ENCODE results near the gene SMOC2. TPM values are rescaled to one million over a fixed set of nuclear protein-coding genes. Genes with fewer than 3 reads are reported as not detected.

The SMOC2 gene
- total and polyA plus RNA-seq, 2 donors (not counting 1 experiment from before 2014, with no cell fraction given): 0.37 TPM; not detected in 1

DNA sequence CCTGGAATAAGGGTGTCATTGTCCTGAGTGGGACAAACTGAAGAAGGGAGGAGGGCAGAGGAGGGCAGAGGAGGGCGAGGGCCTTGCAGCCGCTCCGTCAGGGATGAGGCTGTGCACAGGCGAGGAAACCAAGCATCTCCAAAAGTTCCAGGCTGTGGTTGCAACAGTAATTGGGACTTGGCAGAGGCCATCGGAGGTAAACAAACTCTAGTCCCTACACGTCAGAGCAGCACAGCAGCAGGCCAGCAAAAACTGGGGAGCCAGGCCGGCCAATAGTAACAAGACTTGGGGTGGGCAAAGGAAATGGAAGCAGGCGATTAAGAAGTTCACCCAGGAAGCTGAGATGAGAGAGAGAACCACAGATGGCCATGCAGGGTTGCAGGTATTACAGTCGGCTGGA is 142.8 kb downstream of the SMOC2 start:
- TF ChIP-seq EZH2 (IDR thresholded peaks at IDR 0.05; ENCODE audit: borderline replicate concordance, insufficient read depth, low read depth, low read length, poor library complexity, severe bottlenecking): no peak
- TF ChIP-seq, protein P1, sequence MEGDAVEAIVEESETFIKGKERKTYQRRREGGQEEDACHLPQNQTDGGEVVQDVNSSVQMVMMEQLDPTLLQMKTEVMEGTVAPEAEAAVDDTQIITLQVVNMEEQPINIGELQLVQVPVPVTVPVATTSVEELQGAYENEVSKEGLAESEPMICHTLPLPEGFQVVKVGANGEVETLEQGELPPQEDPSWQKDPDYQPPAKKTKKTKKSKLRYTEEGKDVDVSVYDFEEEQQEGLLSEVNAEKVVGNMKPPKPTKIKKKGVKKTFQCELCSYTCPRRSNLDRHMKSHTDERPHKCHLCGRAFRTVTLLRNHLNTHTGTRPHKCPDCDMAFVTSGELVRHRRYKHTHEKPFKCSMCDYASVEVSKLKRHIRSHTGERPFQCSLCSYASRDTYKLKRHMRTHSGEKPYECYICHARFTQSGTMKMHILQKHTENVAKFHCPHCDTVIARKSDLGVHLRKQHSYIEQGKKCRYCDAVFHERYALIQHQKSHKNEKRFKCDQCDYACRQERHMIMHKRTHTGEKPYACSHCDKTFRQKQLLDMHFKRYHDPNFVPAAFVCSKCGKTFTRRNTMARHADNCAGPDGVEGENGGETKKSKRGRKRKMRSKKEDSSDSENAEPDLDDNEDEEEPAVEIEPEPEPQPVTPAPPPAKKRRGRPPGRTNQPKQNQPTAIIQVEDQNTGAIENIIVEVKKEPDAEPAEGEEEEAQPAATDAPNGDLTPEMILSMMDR (IDR thresholded peaks at IDR 0.05): no peak
- no peaks in the 10 kb centered on the region for H3K4me1 Mint-ChIP-seq

DNA sequence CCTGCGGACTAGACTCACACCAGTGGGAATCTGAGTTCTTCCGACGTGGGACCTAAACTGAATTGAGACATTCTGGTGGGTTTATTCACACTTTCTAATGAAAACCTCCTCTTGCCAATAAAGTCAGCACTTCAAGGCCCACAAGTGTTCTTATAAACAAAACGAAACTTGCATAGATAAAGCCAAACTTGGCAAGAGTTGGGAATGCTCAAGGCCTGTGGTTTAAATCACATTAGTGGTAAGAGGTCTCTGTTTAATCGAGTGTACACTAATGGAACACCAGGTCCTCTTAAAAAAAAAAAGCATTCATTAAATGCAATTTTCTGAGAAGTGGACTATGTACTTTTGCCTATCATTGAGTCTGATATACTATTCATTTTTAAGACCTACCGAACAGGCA is 143.3 kb downstream of the SMOC2 start:
- no peaks in the 10 kb centered on the region for H3K27me3 ChIP-seq (replicated peaks in 1 of 4; ENCODE audit: control extremely low read depth in 1 of 4, control insufficient read depth in 3 of 4, insufficient read depth in 4 of 4, low read length in 3 of 4)
- H3K4me2 ChIP-seq (replicated peaks; ENCODE audit: low read depth, low read length, poor library complexity, severe bottlenecking): no peak overlapping the region
- no peaks in the 10 kb centered on the region for H3K27me3 Mint-ChIP-seq
- no peak overlapping the region for H3K27ac Mint-ChIP-seq
- no peaks in the 10 kb centered on the region for H3K4me1 Mint-ChIP-seq
- no peaks in the 10 kb centered on the region for H3K36me3 ChIP-seq (replicated peaks in 1 of 2; ENCODE audit: control extremely low read depth in 1 of 2, control insufficient read depth in 1 of 2, extremely low read depth in 1 of 2, insufficient read depth in 2 of 2, low read length in 1 of 2)
- no peaks in the 10 kb centered on the region for H3K9me3 Mint-ChIP-seq (ENCODE audit: insufficient read depth)
- no peak overlapping the region for H3K4me3 ChIP-seq (ENCODE audit: control extremely low read depth in 1 of 5, extremely low read depth in 1 of 5, insufficient read depth in 1 of 5, low read depth in 2 of 5, low read length in 4 of 5)
- H3K79me2 ChIP-seq (ENCODE audit: control insufficient read depth, insufficient read depth, low read length): no peaks in the 10 kb centered on the region
- DNase-seq: no peak
- H3K9ac ChIP-seq (ENCODE audit: low read length): no peak overlapping the region
- peaks cover 0 to 8% (median 0%) of the 10 kb centered on the region in 3 donors for H3K9me3 ChIP-seq (ENCODE audit: control extremely low read depth in 1 of 3, control insufficient read depth in 2 of 3, insufficient read depth in 1 of 3, low read length in 2 of 3)
- no peak for ATAC-seq (ENCODE audit: low read depth)
- H4K20me1 ChIP-seq (ENCODE audit: control insufficient read depth, insufficient read depth, low read length, poor library complexity, severe bottlenecking): no peaks in the 10 kb centered on the region
- CTCF ChIA-PET: no interaction called here
- H3K4me1 ChIP-seq (ENCODE audit: control insufficient read depth in 2 of 2, insufficient read depth in 2 of 2, low read length in 2 of 2): no peaks in the 10 kb centered on the region
- WGBS (ENCODE audit: insufficient coverage): no CpG with 5 or more reads among the region's 6 CpGs
- no peak overlapping the region for H3K27ac ChIP-seq (ENCODE audit: low read length in 2 of 2)
- no peak overlapping the region for H3K4me3 Mint-ChIP-seq
- TF ChIP-seq, protein P1 (IDR thresholded peaks at IDR 0.05): no peak
- TF ChIP-seq EZH2 (IDR thresholded peaks at IDR 0.05; ENCODE audit: borderline replicate concordance, insufficient read depth, low read depth, low read length, poor library complexity, severe bottlenecking): no peak
- intact Hi-C loops (cut with micrococcal nuclease): no loop called here
- POLR2A ChIA-PET: no interaction called here
- H2AFZ ChIP-seq (ENCODE audit: insufficient read depth, low read depth, low read length, poor library complexity, severe bottlenecking): no peak overlapping the region

More for the DNA sequence above, 142.8 kb downstream of the SMOC2 start:
- ATAC-seq (ENCODE audit: low read depth): no peak
- Histone ChIP-seq H3K9ac (ENCODE audit: low read length) (no peak overlapping the region), H3K4me1 (ENCODE audit: control insufficient read depth in 2 of 2, insufficient read depth in 2 of 2, low read length in 2 of 2) (no peaks in the 10 kb centered on the region), H3K4me3 (ENCODE audit: control extremely low read depth in 1 of 5, extremely low read depth in 1 of 5, insufficient read depth in 1 of 5, low read depth in 2 of 5, low read length in 4 of 5) (no peak overlapping the region), H3K27me3 (replicated peaks in 1 of 4; ENCODE audit: control extremely low read depth in 1 of 4, control insufficient read depth in 3 of 4, insufficient read depth in 4 of 4, low read length in 3 of 4) (no peaks in the 10 kb centered on the region), H3K79me2 (ENCODE audit: control insufficient read depth, insufficient read depth, low read length) (no peaks in the 10 kb centered on the region), H3K27ac (ENCODE audit: low read length in 2 of 2) (no peak overlapping the region), H3K36me3 (replicated peaks in 1 of 2; ENCODE audit: control extremely low read depth in 1 of 2, control insufficient read depth in 1 of 2, extremely low read depth in 1 of 2, insufficient read depth in 2 of 2, low read length in 1 of 2) (no peaks in the 10 kb centered on the region), H4K20me1 (ENCODE audit: control insufficient read depth, insufficient read depth, low read length, poor library complexity, severe bottlenecking) (no peaks in the 10 kb centered on the region), H3K4me2 (replicated peaks; ENCODE audit: low read depth, low read length, poor library complexity, severe bottlenecking) (no peak overlapping the region), H2AFZ (ENCODE audit: insufficient read depth, low read depth, low read length, poor library complexity, severe bottlenecking) (no peak overlapping the region), H3K9me3 (ENCODE audit: control extremely low read depth in 1 of 3, control insufficient read depth in 2 of 3, insufficient read depth in 1 of 3, low read length in 2 of 3) (peaks cover 0 to 8% (median 0%) of the 10 kb centered on the region in 3 donors)
- ChIA-PET CTCF (no interaction called here), POLR2A (no interaction called here)
- Mint-ChIP-seq H3K27me3 (no peaks in the 10 kb centered on the region), H3K9me3 (ENCODE audit: insufficient read depth) (no peaks in the 10 kb centered on the region), H3K4me3 (no peak overlapping the region), H3K27ac (no peak overlapping the region)
- intact Hi-C loops (cut with micrococcal nuclease): no loop called here
- WGBS (ENCODE audit: insufficient coverage): 91% methylated on average over 9 of the region's 9 CpGs
- DNase-seq: no peak

Data from B cell (primary cell).